ENCODE results near the gene ZNF486.

DNA sequence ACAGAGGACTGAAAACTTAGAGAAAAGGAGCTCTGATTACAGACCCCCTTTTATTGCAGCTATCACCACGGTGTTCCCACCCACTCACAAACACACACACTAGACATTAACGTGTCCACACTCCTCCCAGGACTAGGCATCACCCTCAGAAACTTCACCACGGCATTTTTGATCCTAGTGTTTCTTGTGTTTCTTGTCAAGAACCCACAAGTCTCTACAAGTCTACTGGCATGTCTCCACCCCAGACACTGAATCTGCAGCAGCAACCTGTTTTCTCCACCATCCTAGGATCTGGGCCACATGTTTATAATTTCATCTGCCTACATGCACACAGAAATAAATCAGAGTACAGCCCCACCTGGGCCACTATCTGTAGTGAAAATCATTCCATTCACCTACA, 4.3 kb downstream of the ZNF486 start:
- TF ChIP-seq EZH2 (IDR thresholded peaks at IDR 0.05; ENCODE audit: borderline replicate concordance, low read depth, low read length, severe bottlenecking) (no peak), POLR2AphosphoS5 (IDR thresholded peaks at IDR 0.05; ENCODE audit: insufficient read depth, low read depth, low read length) (no peak), POLR2A (IDR thresholded peaks at IDR 0.05; ENCODE audit: low read depth, low read length) (no peak), JUN (IDR thresholded peaks at IDR 0.05; ENCODE audit: borderline replicate concordance, insufficient read depth, insufficient read length, low read depth) (no peak), FOS (IDR thresholded peaks at IDR 0.05; ENCODE audit: borderline replicate concordance, insufficient read depth, low read length) (no peak), MYC (IDR thresholded peaks at IDR 0.05; ENCODE audit: low read depth, low read length) (no peak)
- TF ChIP-seq, protein P1, sequence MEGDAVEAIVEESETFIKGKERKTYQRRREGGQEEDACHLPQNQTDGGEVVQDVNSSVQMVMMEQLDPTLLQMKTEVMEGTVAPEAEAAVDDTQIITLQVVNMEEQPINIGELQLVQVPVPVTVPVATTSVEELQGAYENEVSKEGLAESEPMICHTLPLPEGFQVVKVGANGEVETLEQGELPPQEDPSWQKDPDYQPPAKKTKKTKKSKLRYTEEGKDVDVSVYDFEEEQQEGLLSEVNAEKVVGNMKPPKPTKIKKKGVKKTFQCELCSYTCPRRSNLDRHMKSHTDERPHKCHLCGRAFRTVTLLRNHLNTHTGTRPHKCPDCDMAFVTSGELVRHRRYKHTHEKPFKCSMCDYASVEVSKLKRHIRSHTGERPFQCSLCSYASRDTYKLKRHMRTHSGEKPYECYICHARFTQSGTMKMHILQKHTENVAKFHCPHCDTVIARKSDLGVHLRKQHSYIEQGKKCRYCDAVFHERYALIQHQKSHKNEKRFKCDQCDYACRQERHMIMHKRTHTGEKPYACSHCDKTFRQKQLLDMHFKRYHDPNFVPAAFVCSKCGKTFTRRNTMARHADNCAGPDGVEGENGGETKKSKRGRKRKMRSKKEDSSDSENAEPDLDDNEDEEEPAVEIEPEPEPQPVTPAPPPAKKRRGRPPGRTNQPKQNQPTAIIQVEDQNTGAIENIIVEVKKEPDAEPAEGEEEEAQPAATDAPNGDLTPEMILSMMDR (IDR thresholded peaks at IDR 0.05; ENCODE audit: extremely low read depth in 1 of 2, insufficient read depth in 1 of 2, low read depth in 1 of 2, low read length in 2 of 2), result no peak
- TF ChIP-seq, protein P2, sequence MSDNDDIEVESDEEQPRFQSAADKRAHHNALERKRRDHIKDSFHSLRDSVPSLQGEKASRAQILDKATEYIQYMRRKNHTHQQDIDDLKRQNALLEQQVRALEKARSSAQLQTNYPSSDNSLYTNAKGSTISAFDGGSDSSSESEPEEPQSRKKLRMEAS (IDR thresholded peaks at IDR 0.05; ENCODE audit: insufficient read depth, insufficient read length), result no peak
